ENCODE measurements around the gene SOX13.
A peak's percentile ranks its signal among the peaks of the same experiment; 100 is the strongest.
"Not testable (repeated sequence)": the region's sequence is repeated elsewhere in the genome, so short reads cannot be mapped to it uniquely, and the experiment has no call there.

SOX13 gene
- total RNA-seq: 0.92 to 18.8 (median 6.9) reads per million in 18 experiments

DNA sequence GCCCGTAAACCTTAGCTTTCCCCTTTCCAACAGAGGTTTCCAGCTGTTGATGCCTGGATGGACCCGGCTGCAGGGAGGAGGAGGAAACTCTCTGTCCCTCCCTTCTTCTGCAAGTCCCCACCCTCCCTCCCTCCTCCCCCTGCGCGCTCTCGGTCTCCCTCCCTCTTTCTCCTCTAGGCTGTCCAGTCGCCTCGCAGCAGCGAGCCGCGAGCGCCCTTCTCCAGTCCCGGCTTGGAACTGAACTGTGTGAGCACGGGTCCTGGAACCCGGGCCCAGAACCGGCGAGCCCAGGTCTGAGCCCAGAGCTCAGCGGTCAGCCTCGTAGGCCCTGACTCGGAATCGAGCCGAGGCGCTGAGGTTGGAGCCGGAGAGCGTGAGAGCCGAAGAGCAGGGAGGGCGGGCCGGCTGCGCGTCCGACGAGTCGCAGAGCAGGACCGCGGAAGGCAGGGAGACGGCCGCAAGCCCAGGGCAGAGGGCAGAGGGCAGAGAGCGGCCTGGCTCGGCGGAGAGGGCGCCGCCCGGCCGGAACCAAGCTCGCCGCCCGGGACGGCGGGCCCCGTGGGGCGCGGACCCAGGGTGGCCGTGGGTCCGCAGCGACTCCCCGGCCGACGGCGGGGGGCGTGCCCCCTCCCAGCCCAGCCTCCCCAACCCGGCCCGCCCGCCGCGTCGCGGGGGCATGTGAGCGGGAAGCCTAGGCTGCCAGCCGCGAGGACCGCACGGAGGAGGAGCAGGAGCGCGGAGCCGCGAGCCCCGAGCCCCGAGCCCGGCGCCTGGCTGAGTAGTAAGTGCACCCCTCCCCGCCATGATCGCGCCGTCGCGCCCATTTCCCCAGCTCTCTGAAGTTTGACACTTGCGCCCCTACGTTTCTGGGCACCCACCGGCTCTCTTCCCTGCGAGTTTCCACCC is at the start of gene SOX13:
Gene SOX13 (plus strand): TSS at position 185 of the 906 bp plus-strand sequence. CDS start 39,801 bp downstream, outside the sequence.
- DNase-seq: peak; percentile 41 to 65

DNA sequence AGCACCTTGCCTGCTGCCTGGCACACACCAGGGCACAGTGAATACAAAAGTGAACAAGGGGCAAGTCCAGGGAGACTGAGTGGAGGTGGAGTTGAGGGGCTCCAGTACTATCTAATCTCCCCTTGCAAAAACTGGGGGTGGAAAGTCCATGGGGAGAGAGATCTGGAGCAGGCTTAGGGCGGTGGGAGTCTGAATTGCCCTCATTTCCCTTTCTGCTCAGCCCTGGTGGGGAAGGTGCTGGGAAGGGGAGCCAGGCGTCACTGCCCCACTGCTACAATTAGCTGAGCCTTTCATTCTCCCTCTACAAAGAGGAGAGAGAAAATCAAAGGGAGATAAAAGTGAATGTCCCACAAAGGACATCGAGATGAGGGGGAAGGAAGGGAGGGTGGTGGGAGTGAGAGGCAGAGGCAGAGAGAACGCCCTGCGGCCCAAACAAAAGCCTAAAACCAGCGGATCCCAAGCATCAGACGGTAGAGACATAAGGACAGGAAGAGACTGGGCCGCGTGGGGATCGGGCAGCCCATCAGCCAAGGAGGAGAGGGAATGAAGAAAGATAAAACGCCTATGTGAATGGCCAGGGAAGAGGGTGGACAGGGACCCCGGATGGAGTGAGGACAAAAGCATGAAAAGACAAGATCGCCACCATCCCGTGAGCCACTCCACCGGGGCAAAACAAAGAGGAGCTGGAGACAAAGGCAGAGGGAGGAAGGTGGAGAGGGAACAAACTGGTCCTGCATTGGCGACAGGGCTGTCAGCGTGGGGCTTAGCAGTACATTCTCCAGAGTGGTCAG is 46.8 kb upstream of the SOX13 start:
- DNase-seq: no peak

DNA sequence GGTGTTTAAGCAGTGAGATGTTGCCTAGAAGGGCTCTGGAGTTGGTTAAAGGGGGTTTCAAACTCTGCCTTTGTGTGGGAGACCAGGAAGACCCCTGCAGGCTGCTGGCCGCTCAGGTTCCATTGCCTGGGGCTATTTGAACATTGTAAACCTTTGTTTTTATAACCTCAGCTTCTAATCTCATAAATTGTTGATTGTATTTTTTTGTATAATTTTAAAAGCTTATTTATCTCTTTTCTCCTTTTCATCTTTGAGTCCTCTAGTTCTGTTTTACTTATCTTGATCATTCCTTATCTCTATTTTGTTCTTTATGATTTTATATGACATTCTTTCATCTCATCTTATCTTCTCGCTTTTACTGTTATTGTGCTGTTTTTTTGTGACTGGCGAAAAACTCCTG is 45.5 kb upstream of the SOX13 start:
- DNase-seq: no peak

DNA sequence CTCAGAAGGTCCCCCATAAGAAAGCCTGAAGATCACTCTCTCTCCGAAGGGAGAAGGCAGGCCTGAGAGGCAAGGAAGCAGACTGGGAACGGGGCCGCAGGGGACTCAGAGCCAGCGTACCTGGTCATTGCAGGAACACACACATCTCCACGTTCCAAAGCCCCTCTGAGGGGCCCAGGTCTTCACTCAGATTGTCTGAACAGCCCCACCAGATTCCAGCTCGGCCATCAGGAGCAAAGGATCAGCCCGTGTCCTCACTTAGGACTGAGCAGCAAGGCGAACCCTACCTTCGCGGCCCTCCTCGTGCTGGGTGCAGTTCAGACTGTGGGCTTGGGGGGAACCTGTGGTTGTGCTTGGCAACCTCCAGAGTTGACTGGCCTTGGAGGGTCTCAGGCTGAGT is 43.9 kb upstream of the SOX13 start:
- DNase-seq: no peak

DNA sequence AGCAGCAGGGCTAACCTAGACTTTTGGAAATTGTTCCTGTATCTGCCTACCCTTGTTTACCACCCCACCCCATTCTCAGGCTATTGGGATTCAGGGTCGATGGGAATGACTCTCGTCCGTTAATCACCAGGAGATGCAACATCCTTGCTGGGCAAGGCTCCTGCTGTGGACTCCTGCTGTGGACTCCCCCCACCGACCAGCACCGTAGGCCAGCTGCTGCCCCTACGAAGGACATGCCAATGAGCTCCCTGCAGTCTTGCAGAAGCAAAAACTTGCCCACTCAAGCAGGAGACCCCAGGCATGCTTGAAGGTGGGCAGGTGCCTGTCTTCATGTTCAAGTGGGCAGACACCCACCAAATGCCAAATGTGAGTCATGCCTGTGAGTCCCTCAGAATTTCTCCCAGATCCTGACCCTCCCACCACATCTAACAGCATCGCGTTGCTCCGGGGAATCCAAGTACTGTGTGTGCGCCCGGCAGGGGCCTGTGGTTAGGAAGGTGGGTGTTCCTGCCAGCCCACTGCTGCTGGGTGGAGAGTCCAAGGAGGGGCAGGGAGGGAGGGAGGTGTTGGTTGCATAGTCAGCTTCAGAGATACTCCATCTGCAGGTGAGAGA is 41.7 kb upstream of the SOX13 start:
- DNase-seq: no peak

DNA sequence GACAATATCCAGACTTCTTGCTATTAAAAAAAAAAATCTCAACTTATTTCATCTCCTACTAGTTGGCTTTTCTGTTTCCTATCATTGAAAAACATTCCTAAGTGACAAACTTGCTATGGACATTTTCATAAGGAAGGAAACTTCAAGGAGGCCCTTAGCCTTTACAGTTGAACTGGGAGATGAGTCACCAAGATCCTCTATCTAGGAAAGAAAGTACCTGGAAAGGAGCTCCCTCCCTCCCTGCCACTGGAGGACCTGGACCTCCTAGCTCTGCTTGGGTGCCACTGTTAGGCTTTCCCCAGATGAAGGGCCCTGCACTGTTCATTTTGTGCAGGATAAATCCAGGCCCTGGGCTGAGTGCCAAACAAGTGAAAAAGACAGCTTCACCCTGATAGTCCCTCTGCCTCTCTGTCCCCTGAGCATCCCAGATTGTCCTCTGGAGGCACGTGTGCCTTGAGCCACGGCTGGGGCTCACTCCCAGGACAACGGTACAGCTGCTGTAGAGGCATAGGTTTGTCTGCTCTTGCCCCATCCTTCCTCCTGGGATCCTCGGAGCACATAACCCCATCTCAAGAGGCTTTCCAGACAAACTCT is 40.2 kb upstream of the SOX13 start:
- DNase-seq: no peak

DNA sequence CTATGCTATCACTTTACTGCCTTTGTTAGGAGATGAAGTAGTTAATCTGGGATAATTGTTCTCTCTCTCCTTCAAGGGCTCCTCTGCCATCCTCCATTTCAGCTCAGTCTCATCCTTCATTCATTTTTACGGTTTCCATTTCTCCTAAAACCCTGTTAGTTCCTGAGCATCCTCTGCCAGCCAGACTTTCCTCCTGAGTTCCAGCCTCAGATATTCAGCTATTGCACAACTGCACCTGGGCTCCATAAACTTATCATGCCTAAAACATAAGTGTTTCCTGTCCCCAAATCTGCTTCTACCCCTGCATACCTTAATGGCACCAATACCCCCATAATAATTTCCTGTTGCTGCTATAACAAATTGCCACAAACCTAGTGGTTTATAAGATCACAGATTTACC is 39.6 kb upstream of the SOX13 start:
- DNase-seq: no peak

DNA sequence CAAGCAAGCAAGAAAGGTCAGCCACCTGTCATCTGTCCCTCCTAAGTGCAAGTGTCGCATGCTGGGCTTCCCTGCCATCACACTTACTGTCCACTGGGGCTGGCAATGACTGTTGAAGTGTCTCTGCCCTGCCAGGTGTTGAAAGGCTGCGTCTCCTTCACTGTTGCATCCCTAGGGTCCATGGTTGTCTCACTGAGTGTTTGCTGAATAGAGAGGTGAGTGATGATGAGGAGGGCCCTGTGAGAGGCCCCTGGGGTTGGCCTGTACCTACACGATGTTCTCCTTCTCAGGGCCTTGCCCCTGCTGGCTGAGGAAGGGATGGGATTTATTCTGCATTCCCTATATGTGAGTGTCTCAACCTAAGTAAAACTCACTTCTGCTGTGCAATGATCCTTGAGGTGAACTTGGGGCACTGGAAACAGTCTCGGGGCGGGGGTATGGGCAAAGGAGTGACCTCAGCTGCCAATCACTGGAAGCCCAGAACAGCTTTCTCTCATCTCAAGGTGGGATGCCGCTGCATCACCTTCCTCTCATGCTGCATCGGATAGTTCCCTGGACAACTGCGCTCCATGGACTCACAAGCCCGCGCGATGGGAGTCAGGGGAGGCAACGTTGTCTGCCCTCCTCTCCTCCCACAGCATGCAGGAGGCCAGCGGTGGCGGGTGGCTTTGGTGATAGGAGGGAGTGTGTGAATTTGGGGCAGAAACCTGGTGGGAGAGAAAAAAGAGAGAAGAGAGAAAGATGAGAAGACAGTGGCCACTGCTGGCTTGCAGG is 35.8 kb upstream of the SOX13 start:
- DNase-seq: no peak

DNA sequence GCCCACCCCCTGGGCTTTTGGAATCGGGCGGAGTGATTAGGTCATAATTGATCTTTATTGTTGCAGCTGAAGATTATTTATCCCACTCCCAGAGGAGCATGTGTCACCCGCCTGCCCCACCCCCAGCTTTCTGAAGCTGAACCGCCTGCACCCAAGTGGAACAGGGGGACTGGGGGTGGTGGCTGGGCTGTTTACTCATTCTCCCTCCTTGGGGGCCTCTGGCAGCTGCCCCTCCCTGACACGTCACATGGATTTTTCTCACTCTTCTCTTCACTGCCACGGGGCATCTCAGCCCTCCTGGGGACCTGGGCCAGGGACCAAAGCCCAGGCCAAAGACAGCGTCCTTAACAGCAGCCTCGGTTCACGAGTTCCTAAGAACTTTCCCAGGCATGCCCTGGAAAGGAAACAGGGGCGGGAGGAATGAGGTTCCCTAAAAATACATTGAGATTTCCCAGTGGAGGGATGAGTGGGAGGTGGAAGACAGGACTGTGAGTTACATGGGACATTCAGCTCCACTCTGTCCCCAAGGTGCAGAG is 31.6 kb upstream of the SOX13 start:
- DNase-seq: no peak

DNA sequence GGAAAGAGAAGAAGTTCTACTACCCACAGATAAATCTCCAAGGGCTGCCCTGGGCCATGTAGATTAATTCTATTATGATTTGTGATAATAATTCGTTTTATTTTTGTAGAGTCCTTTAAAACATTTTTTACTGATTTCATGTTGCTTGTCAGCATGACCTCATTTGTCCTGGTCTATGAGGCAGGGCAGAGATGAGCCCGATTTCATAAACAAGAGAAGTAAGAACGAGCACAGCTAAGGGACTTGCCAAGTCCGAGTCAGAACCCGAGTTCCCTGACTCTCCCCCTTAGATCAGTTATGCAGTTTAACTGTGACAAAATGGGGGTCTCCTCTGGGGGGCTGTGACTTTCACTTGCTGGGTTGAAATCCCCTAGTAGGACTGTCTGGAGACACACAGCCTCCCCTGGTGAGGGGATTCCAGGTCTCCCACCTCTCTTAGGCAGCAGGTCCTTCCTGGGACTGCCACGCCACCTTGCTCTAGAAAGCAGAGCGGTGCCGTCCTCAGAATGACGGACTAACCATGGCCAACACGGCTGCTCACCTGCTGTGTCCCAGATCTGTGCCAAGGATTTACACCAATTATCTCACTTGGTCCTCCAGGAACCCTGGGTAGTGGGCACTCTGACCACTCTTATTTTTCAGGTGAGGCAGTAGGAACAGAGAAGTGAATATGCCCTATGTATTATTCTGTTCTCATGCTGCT is 31.0 kb upstream of the SOX13 start:
- DNase-seq: no peak

DNA sequence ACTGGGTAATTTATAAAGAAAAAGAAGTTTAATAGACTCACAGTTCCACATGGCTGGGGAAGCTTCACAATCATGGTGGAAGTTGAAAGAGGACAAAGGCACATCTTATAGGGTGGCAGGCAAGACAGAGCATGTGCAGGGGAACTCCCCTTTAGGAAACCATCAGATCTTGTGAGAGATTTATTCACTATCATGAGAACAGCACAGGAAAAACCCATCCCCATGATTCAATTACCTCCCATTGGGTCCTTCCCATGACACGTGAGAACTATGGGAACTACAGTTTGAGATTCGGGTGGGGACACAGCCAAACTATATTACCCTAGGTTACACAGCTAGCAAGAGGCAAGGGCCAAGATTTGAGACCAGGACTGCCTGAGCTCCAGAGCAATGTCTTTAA is 30.4 kb upstream of the SOX13 start:
- DNase-seq: peak in 1 of 2 donors; percentile 10

DNA sequence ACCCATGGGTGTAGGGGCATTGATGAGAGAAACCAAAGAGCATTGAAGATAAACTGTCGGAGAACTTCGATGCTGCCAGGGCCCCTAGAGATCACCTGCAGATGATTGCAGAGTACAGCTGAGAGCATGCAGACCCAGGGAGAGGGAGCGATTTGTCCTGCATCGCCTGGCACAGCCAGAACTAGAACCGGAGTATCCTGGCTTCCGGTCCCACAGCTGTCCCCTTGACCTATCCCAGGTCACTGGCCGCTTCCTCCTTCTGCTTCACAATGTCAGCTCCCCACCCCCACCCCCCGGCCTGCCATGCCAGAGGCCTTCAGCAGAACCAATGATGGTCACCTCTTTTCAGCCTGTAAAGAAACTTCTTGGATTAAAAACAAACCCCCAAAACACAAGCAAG is 29.2 kb upstream of the SOX13 start:
- DNase-seq: no peak

DNA sequence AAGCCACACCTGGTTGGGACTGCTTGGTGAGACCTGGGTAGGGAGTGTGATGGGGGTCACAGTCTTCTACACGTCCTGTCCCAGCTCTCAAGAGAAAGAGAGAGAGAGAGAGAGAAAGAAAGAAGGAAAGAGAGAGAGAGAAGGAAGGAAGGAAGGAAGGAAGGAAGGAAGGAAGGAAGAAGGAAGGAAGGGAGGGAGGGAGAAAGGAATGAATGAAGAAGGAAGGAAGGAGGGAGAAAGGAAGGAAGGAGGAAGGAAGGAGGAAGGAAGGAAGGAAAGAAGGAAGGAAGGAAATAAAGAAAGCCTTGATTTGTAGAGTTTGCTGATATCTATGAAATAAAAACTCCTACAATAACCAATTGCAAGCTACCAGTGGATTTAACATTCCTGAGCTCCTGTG is 28.5 kb upstream of the SOX13 start:
- DNase-seq: no peak

DNA sequence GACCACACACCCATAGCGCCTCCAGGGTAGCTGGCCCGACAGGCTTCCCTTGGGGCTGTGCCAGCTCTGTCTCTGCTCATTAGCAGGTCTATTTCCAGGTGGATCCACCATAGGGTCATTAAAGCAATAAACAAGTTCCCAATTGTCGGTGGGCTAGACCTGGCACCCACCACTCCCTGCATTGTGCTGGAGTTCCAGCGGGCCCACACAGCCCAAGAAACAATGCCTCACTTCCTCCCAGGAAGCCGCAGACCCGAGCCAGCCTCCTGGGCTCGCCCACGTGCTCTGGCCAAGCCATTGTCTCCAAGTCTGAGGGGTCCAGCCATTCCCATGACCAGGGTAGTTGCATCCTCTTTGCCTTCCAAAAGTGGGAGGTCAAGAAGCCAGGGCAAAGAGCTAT is 27.5 kb upstream of the SOX13 start:
- DNase-seq: peak in 1 of 2 donors; percentile 41

DNA sequence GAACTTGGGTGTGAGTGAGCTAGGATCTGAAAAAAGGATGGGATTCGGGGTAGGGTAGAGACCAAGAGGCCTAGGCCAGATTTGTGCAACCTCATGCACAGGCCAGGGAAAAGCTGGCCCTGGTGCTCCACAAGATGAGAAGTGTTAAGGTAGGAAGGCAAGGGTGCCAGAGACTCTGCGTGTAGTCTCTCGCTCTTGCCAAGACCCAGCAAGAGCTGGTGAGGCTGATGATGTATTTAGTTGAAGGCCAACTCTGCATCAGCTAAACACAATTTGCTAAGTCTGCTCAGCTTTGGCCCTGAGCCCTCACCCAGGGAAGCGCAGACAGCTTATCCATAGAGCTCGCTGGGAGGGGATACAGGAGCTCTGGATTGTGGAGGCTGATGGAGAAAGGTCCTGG is 26.6 kb upstream of the SOX13 start:
- no peak for DNase-seq

DNA sequence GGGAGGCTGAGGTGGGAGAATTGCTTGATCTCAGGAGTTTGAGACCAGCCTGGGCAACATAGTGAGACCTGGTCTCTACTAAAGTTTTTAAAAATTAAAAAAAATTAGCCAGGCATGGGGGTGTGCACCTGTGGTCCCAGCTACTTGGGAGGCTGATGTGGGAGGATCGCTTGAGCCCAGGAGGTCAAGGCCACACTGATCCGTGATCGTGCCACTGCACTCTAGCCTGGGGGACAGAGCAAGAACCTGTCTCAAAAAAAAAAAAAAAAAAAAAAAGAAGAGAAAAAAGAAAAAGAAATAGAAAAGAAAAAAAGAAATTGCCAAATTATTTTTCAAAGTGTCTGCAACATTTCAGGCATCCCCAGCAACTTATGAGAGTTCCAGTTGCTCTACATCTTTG is 24.1 kb upstream of the SOX13 start:
- DNase-seq: not testable (repeated sequence)

DNA sequence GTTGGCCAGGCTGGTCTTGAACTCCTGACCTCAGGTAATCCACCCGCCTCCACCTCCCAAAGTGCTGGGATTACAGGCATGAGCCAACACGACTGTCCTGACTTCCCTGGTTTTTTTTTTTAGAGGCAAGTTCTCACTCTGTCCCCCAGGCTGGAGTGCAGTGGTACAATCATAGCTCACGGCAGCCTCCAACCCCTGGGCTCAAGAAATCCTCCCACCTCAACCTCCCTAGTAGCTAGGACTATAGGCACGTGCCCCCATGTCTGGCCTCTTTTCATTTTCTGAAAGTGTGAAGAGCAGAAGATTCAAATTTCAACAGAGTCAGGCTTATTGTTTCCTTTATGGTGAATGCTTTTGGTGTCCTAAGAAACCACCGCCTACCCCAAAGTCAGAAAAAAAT is 21.7 kb upstream of the SOX13 start:
- DNase-seq: no peak

DNA sequence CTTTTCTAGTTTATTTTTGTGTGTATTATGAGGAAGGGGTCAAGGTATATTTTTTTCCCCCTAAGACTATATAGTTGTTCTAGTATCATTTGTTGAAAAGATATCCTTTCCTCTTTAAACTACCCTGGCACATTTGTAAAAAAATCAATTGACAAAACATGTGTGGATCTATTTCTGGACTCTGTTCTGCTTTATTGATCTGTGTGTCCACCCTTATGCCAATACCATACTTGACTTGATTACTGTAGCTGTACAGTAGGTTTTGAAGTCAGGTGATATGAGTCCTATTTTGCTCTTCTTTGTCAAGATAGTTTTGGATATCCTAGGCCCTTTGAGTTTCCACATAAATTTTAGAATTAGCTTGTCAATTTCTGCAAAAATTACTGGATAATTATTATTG is 21.2 kb upstream of the SOX13 start:
- no peak for DNase-seq

DNA sequence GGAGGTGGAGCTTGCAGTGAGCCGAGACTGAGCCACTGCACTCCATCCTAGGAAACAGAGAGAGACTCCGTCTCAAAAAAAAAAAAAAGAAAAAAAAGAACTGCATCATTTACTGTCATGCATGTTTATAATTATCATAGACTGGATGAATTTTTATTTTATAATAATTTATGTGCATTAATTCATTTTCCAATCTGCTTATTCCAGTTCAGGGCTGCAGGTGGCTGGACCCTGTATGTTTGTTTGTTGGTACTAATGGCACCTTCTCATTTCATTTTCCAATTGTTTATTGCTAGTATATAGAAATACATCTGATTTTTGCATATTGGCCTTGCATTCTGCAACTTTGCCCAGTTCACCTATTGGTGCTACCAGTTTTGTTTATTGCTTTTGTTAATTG is 19.0 kb upstream of the SOX13 start:
- no peak for DNase-seq

DNA sequence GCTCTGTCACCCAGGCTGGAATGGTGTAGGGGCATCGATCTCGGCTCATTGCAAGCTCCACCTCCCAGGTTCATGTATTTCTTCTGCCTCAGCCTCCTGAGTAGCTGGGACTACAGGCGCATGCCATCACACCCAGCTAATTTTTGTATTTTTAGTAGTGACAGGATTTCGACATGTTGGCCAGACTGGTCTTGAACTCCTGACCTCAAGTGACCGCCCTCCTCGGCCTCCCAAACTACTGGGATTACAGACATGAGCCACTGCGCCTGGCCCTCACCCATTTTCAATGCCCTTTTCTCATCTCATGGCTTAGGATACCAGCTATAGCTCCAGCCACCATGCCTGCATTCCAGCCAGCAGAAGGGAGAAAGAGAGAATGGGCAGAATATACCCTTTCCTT is 12.9 kb upstream of the SOX13 start:
- no peak for DNase-seq

DNA sequence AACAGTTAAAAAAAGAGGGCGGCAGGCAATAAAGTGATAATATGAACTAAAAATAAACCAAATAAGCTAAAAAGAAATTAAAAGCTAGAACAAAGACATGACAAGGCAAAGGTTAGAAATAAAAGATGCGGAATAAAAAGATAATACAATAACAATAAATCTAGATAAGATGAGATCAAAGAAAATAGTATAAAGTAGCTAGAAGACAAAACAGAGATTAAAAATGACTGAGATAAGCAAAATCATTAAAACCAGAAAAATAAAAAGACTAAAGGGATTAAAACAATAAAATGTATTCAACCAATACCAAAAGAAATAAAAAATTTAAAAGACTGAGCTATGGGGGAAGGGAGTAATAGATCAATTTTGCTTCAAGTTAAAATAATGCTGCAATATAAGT is 10.8 kb upstream of the SOX13 start:
- no peak for DNase-seq

Measured in inflammatory macrophage (primary cell).